GM21717 (cell line): ENCODE measurements around the gene PDGFRA.

Experiments
- ATAC-seq: cut with Tn5 transposase; IDR thresholded peaks from one replicate; pipeline ENCODE4 v1.9.1; 2021; ENCODE audit warnings: mild to moderate bottlenecking, moderate library complexity; ENCODE audit not compliant: unreplicated experiment

The PDGFRA gene

DNA sequence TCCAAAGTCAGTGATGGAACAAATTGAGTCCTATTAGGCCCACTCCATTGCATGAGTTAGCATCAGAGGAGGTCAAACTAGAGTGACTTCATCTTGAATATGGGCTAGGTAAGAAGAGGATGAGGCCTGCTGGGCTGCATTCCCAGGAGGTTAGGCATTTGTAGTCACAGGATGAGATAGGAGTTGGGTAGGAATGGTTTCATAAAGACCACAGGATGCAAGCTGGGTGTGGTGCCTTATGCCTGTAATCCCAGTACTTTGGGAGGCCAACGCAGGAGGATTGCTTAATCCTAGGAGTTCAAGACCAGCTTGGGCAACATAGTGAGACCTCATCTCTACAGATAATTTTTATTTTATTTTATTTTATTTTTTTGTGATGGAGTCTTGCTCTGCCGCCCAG is 26.8 kb downstream of the PDGFRA start:
- ATAC-seq: no peak

DNA sequence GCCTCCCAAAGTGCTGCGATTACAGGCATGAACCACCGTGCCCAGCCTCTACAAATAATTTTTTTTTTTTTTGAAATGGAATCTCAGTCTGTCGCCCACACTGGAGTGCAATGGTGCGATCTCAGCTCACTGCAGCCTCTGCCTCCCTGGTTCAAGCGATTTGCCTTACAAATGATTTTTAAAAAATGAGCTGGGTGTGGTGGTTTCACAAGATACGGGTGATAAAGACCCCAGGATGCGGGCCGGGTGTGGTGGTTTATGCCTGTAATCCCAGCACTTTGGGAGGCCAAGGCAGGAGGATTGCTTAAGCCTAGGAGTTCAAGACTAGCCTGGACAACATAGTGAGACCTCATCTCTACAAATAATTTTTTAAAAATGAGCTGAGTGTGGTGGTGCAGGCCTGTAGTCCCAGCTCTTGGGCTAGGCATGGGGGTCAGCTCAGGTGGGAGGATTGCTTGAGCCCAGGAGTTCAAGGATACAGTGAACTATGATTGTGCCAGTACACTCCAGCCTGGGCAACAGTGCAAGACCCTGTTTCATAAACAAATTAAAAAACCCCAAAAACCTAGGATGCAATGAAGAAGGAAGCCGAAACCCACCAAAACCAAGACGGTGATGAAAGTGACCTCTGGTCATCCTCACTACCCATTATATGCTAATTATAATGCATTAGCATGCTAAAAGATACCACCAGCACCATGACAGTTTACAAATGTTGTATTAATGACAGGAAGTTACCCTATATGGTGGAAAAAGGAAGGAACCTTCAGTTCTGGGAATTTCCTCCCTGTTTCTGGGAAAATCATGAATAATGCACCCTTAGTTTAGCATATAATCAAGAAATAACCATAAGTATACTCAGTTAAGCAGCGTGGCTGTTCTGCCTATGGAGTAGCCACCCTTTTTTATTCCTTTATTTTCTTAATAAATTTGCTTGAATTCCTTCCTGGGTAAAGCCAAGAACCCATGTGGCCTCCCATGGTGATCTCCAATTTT is 27.7 kb downstream of the PDGFRA start:
- no peak for ATAC-seq

DNA sequence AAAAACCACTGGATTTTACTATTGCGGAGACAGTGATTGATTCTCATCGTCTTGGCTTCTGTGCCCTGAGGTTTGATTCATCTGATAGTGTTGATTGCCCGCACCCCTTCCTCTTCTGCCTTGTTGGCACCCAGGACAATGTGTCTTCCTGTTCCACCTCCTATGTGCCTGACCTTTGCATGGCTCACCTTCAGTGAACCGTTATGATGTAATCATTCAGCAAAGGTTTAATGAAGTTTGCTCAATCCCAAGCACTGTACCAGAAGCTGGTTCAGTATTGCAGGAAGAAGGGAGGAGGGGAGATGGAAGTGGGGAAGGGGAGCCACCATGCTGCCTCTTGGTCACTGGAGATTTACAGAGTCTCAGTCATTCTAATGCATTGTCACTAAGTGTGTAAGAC is 36.3 kb downstream of the PDGFRA start:
- ATAC-seq: no peak

DNA sequence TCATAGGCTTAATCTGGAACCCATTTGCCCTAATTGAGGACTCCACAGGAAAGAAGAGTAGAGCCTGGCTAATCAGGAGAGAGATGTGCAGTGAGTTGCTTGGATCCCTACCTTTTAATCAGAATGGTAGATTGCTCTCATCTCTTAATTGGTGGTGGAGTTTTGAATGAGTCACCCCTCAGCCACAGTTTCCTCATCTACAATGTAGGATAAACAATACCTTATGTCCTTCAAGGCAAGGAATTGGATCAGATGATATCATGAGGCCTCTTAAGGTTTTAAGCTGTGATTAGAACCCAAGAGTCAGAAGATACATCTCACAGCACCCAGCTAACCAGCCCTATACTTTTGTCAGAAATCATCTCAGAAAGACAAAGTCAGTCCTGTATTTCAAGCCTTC is 39.1 kb downstream of the PDGFRA start:
- no peak for ATAC-seq

DNA sequence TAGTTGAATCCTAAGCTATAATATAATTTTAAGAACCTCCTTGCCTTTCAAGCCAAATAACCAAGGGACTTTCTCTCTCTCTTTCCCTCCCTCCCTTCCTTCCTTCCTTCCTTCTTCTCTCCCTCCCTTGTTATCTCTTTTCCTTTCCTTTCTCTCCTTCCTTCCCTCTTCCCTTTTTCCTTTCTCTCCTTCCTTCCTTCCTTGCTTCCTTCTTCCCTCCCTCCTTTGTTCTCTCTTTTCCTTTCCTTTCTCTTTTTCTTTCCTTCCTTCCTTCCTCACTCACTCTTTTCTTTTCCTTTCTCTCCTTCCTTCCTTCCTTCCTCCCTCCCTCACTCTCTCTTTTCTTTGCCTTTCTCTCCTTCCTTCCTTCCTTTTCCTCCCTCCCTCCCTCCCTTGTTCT is 42.4 kb downstream of the PDGFRA start:
- no peak for ATAC-seq

DNA sequence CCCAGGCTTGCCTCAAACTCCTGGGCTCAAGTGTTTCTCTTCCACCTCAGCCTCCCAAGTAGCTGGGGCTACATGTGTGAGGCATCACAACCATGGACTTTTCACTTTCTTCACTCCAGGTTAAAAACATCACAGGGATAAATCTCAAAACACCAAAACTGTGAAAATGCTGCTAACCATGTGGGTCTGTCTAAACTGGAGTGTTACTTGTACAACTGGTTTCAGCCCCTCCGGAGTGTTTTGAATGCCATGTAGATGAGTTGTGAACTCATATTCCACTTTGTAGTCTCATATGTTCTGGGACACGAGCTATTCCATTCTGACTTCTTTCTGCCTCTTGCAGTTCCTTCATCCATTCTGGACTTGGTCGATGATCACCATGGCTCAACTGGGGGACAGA is 43.0 kb downstream of the PDGFRA start:
- no peak for ATAC-seq

DNA sequence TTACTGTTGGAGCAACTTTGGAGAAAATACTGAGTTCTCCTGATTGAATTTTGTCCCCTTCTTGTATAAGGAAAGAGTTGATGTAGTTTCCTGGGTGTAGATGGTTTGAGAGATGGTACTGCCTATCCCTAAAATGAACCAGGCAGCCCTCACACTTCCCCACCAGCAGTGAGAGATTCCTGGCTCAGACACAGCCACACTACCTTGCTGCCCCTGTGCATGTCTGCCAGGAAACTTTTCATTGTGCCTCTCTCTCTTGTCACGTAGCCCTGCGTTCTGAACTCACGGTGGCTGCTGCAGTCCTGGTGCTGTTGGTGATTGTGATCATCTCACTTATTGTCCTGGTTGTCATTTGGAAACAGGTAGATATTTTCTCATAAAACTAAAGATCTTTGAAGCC is 45.2 kb downstream of the PDGFRA start:
- ATAC-seq: no peak

DNA sequence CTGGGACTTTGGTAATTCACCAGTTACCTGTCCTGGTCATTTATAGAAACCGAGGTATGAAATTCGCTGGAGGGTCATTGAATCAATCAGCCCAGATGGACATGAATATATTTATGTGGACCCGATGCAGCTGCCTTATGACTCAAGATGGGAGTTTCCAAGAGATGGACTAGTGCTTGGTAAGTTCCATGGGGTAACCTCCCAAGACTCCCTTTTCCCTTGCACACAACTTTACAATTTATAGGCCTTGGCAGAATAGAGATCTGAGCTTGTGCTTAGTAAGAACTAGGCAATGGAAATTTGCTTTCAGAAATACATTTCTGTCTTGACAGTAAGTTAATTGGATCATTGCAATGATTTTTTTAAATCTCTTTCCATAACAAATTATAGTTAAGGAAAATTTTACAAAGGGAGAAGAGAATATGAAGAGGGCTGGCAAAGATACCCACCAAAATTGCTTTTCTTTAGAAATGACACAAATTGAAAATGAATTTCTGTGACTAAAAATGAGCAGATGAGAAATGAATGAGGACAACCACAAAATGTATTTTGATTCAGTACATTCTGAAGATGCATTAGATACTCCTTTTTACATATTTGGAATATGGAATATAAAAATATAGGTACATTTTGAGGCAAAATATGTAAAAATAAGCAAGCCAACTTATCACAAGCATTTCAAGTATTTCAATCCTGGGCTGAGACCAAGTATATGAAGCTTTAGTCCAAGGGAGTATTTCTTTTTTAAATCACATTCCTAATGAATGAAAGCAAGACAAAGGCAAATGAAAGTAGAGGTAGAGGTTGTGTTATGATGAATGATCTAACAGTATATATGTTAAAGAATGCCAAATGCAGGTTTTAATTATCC is 45.9 kb downstream of the PDGFRA start:
- ATAC-seq: no peak

DNA sequence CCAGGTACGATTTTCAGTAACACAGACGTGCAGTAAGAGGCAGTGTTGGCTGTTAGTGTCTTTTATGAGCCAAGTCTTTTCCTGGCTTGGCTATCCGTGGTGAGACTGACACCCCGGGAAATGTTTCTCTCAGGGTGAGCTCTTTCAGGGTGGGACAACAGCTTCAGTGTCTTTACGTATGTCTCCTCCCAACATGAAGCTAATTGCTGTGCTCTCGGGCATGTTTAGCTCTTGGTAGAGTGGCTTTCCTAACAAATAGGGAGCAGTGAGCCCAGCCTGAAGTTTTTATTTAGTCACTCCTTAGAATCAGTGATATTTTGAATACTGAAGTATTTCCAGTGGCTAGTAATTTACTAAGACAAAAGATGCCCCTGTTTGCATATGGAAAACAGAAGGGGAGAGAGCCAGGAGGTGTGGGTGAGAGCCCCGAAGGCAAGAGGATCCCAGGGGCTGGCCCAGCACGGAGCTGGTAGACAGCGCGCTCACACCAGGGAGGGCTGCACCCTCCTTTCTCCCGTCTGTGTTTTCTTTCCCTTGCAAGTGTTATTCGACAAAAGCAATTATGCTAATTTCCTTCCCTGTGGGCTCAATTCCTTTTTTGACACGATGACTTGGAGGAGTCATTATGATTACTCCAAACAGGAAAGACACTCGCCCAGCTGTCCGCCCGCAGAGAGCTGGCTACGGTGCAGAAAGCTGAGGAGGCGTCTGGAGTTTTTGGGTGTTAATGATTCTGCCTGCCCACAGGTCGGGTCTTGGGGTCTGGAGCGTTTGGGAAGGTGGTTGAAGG is 47.7 kb downstream of the PDGFRA start:
- ATAC-seq: peak; percentile 9

DNA sequence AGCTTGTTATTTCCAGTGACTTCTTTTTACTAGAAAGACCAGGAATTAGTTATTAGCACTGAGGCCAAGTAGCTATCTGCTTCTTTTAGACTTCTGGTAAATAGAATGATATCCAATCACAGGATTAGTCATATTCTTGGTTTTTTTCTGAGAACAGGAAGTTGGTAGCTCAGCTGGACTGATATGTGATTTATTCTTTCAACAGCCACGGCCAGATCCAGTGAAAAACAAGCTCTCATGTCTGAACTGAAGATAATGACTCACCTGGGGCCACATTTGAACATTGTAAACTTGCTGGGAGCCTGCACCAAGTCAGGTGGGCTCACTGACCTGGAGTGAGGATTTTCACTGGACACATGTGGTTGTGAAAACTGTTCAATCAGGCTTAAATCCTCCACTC is 48.6 kb downstream of the PDGFRA start:
- ATAC-seq: peak; percentile 64

DNA sequence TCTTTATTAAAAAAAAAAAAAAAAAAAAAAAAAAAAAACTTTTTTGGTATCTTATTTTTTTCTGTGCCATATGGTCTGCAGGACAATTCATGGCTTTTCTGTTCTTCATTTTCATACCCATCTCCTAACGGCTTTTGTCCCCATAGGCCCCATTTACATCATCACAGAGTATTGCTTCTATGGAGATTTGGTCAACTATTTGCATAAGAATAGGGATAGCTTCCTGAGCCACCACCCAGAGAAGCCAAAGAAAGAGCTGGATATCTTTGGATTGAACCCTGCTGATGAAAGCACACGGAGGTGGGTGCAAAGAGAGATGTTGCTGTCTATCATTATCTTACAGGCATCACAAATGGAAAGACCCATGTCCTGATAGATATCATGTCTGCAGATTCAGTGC is 49.1 kb downstream of the PDGFRA start:
- no peak for ATAC-seq

DNA sequence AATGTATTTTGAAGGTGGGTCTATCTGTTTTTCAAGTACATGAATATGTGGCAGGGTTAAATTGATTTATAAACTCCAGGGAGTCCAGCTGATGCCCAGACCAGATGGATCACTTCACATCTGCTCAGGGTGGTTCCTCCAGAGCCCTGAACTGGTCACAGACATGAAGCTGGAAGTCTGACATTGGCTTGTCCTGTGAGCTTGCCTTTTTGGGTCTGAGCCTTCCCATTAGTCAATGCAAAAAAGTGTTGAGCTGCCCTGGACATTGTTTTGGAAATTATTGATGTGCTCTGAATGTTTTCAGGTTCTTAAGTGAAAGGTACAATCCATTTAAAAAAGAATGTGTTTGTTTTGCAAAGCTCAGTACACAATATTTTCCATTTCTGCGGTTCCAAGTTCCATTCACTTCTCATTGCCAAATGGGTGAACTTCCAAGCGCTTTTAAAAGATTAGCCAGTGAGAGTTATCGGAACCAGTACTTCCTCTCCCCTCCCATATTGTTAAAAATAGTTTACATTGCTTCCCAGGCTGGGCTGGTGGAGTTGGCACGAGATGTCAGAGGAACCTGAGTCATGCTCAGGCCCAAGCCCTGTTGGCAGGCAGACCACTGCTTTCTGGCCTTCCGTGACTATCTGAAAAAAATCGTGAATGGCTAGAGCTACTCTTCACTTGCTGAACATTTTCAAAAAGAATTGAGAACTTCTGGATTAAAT is 52.1 kb downstream of the PDGFRA start:
- ATAC-seq: no peak

DNA sequence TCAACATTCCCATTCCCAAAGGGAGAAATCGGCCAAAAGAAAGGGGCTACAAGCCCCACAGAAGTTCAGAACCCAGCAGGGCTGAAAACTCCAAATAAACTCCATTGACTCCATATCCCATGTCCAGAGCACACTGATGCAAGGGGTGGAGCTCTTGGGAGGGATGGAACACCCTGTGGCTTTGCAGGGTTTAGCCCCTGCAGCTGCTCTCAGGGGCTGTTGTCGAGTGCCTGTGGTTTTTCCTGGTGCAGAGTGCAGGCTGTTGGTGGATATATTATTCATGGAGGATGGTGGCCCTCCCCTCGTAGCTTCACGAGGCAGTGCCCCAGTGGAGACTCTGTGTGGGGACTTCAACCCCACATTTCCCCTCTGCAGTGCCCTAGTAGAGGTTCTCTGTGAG is 53.7 kb downstream of the PDGFRA start:
- no peak for ATAC-seq

DNA sequence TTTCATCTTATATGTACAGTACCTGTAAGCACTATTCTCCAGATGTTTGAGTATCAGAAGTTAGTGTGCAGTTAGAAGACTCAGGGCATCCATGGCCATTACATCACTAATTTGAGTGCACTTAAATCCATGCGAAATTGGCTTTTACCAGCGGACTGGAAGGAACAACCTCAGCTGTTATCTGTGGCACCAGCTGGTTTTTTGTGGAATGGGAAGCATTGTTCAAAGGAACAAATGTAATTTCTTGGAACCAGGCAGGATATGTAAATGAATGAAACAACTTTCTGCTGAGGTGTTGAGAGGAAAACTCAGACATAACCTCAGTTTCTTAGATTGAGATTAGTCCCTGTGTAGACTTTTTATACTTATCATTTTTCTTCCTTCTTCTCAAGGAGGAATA is 60.2 kb downstream of the PDGFRA start:
- no peak for ATAC-seq

DNA sequence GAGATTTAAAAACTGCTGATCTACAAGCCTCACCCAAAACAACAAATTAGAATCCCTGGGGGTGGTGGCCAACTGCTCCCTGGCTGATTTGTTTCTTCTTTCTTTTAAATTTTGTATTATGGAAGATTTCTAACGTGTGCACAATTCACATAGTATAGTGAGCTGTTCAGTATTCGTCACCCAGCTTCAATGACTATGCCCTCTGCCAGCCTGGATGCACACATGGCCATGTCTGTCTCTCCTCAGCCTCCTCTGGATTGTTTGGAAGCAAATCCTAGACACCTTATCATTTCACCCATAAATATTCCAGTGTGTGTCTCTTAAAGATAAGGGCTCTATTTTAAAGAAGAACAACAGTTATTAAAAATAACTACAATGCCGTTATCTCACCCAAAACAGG is 61.9 kb downstream of the PDGFRA start:
- ATAC-seq: no peak

DNA sequence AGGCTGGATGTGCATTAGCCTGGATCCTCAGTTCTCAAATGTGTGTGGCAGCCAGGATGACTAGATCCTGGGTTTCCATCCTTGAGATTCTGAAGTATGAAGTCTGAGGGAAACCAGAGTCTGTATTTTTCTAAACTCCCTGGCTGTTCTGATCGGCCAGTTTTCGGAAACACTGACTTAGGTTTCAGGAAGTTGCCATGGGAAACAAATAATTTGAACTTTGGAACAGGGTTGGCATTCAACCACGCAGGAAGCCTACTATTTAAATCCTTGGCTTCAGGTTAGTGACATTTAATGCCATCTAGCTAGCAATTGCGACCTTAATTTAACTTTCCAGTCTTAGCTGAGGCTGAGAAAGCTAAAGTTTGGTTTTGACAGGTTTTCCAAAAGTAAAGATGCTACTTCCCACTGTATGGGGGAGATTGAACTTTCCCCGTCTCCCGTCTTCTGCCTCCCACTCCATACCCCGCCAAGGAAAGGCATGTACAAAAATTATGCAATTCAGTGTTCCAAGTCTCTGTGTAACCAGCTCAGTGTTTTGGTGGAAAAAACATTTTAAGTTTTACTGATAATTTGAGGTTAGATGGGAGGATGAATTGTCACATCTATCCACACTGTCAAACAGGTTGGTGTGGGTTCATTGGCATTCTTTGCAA is 67.6 kb downstream of the PDGFRA start:
- ATAC-seq: no peak

DNA sequence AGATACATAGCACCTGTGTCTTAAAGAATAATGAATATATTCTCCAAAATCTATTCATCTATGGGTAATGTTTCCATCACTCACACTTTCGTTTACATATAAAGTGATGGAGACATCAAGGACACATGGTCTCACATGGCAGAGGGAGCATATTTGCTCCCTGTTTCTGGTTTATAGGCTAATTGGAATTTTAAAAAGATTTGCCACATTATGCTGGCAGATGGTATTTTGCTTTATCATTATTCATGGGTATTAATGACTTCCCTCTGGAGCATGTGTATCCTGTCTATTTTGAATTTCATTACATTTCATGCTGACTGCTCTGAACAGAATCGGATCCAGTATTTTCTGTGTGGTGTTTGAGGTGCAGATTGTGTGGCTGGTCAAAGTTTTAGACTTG is 79.0 kb downstream of the PDGFRA start:
- no peak for ATAC-seq

DNA sequence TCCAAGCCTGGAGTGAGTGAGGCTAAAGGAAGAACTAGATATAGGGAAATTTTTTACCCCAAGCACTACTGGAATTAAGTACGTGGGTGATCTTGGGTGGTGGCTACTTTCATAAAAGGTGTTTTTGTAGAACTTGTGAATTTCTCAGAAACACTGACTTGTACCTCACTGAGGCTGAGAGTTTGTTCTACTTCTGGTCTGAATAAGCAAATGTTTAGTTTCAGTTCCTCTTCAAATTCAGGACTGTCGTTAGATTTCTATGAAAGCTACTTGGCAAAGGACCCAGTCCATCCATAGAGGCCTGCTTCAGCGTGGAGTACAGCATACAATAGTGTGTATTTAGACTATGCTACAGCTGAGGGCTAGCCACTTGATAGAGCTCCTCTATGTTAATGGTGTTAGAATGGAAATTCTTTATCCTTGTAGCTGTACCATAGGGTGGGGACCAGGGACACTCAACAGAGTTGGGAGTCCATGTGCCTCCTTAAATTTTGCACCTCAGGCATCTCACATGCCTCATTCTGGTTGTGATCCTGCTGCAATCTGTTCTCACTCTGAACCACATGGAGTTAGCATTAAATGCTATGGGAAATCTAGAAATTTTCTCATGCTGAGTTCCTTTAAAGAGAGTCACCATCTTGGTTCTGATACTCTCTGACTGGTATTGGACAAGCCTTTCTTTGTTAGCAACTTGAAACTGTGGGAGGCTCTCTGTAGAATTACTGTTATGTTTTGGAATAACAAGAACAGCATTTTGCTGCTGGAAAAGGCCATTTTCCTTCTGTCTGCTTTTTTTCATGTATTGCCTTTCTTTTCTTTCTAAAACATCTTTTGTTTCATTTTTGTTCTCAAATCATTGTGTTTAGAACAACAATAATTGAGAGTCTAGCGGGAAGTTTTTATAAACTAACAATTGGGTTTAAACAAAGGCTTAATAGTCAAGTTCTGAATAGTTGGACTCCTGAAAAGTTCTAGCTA is 86.8 kb downstream of the PDGFRA start:
- peak; percentile 97 for ATAC-seq

DNA sequence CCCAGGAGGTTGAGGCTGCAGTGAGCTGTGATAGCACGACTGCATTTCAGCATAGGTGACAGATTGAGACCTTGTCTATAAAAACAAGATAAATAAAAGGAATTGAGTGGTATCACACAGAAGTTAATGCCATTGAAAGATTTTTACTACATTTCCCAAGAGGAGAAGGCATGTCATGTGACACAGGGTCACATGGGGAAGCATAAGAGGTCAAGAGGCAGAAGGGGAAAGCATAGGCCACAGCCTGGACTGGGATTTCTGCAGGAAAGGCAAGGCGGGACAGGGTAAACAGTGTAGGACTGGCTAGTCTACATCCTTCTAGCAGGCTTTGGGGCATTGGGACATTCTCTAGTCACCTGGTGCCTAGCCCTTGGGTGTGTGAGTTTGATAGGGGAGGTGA is 88.6 kb downstream of the PDGFRA start:
- ATAC-seq: no peak
